ENCODE measurements around the gene DLG1. TPM values are rescaled to one million over a fixed set of nuclear protein-coding genes. Genes with fewer than 3 reads are reported as not detected.

DLG1 gene
- total RNA-seq, 1 experiment from 2014 or later, result 127 TPM

GRCh38 chr3:197151580-197151979 lies 146.8 kb downstream of the DLG1 start:
- Mint-ChIP-seq H3K4me3 (ENCODE audit: low read depth, unreplicated experiment) (no peak overlapping the region), H3K27ac (ENCODE audit: unreplicated experiment) (no peak overlapping the region), H3K4me1 (ENCODE audit: low read depth, unreplicated experiment) (no peaks in the 10 kb centered on the region), H3K36me3 (ENCODE audit: insufficient read depth, unreplicated experiment) (peaks cover 15% of the 10 kb centered on the region), H3K27me3 (ENCODE audit: unreplicated experiment) (no peaks in the 10 kb centered on the region), H3K9me3 (ENCODE audit: low read depth, unreplicated experiment) (peaks cover 7% of the 10 kb centered on the region)
- intact Hi-C loops (cut with micrococcal nuclease; ENCODE audit: unreplicated experiment), result no loop called here
- no peak for TF ChIP-seq CTCF (IDR thresholded peaks at IDR 0.05; ENCODE audit: unreplicated experiment)
- no TSS peak for BruUV-seq (replicated peaks)
- CTCF ChIA-PET, result interaction anchor here (0.6 kb wide), 1 partner anchor 12 kb away, joined by 3 read pairs; no protein-coding TSS in a partner anchor
- DNase-seq, result peak; percentile 28

- DNase-seq, result no peak
- no peak for TF ChIP-seq CTCF (IDR thresholded peaks at IDR 0.05; ENCODE audit: unreplicated experiment)
- H3K9me3 Mint-ChIP-seq (ENCODE audit: low read depth, unreplicated experiment), result peaks cover 2% of the 10 kb centered on the region
- no peak overlapping the region for H3K4me3 Mint-ChIP-seq (ENCODE audit: low read depth, unreplicated experiment)
- CTCF ChIA-PET, result no interaction called here
- H3K4me1 Mint-ChIP-seq (ENCODE audit: low read depth, unreplicated experiment), result no peaks in the 10 kb centered on the region
- no peak overlapping the region for H3K27ac Mint-ChIP-seq (ENCODE audit: unreplicated experiment)
- H3K36me3 Mint-ChIP-seq (ENCODE audit: insufficient read depth, unreplicated experiment), result peaks cover 15% of the 10 kb centered on the region
- H3K27me3 Mint-ChIP-seq (ENCODE audit: unreplicated experiment), result no peaks in the 10 kb centered on the region
- intact Hi-C loops (cut with micrococcal nuclease; ENCODE audit: unreplicated experiment), result no loop called here
- BruUV-seq (replicated peaks), result no TSS peak
Measured at GRCh38 chr3:197149528-197149927, 148.9 kb downstream of the DLG1 start.

GRCh38 chr3:197144188-197144587 lies 154.2 kb downstream of the DLG1 start:
- H3K4me1 Mint-ChIP-seq (ENCODE audit: low read depth, unreplicated experiment), result no peaks in the 10 kb centered on the region
- H3K27ac Mint-ChIP-seq (ENCODE audit: unreplicated experiment), result no peak overlapping the region
- no peaks in the 10 kb centered on the region for H3K27me3 Mint-ChIP-seq (ENCODE audit: unreplicated experiment)
- BruUV-seq (replicated peaks), result no TSS peak
- H3K36me3 Mint-ChIP-seq (ENCODE audit: insufficient read depth, unreplicated experiment), result peaks cover 17% of the 10 kb centered on the region
- CTCF ChIA-PET, result interaction anchor here (0.6 kb wide), 1 partner anchor 66 kb away, joined by 3 read pairs; no protein-coding TSS in a partner anchor
- TF ChIP-seq CTCF (IDR thresholded peaks at IDR 0.05; ENCODE audit: unreplicated experiment), result no peak
- intact Hi-C loops (cut with micrococcal nuclease; ENCODE audit: unreplicated experiment), result no loop called here
- H3K9me3 Mint-ChIP-seq (ENCODE audit: low read depth, unreplicated experiment), result peaks cover 2% of the 10 kb centered on the region
- no peak for DNase-seq
- H3K4me3 Mint-ChIP-seq (ENCODE audit: low read depth, unreplicated experiment), result no peak overlapping the region

GRCh38 chr3:197139586-197139985 lies 158.8 kb downstream of the DLG1 start:
- Mint-ChIP-seq H3K27me3 (ENCODE audit: unreplicated experiment) (no peaks in the 10 kb centered on the region), H3K36me3 (ENCODE audit: insufficient read depth, unreplicated experiment) (peaks cover 27% of the 10 kb centered on the region), H3K9me3 (ENCODE audit: low read depth, unreplicated experiment) (peaks cover 3% of the 10 kb centered on the region), H3K4me1 (ENCODE audit: low read depth, unreplicated experiment) (no peaks in the 10 kb centered on the region), H3K27ac (ENCODE audit: unreplicated experiment) (no peak overlapping the region), H3K4me3 (ENCODE audit: low read depth, unreplicated experiment) (no peak overlapping the region)
- intact Hi-C loops (cut with micrococcal nuclease; ENCODE audit: unreplicated experiment), result no loop called here
- BruUV-seq (replicated peaks), result no TSS peak
- TF ChIP-seq CTCF (IDR thresholded peaks at IDR 0.05; ENCODE audit: unreplicated experiment), result no peak
- CTCF ChIA-PET, result no interaction called here
- no peak for DNase-seq

Data from Calu3 (cell line).